Hindlimb muscle (tissue), 1 donor: Measurements from ENCODE around the gene USP6. TPM values are rescaled to one million over a fixed set of nuclear protein-coding genes. Genes with fewer than 3 reads are reported as not detected.
"Not testable (repeated sequence)": the region's sequence is repeated elsewhere in the genome, so short reads cannot be mapped to it uniquely, and the experiment has no call there.

Source experiments
- DNase-seq: peaks from one replicate; pipeline ENCODE4 v3.0.0-alpha.2; 2013
- polyA plus RNA-seq: library from polyadenylated mRNA; unstranded; fragments of 120-200 nt; gene quantifications from one replicate; pipeline ENCODE4 v1.2.1, GENCODE V29; 2013; ENCODE audit not compliant: insufficient read length

USP6 gene
- polyA plus RNA-seq, 1 donor, result 21.0 TPM

DNA sequence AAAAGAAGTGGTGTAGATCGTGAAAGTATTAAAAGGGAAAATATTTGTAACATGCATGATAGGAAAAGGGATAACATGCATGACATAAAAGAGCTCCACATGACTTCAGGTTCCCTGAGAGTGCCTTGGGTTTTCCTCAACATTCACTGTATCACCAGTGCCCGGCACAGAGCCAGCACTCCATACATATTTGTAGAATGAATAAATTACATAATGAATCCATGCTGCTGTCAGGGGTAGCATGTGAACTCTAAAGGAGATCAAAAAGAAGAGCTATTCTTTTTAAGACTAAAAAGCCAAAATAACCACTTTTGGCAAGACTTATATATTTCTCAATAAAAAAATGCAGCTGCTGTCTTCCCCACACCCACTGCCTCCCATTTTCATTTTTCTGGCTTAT, 78.5 kb downstream of the USP6 start:
- DNase-seq, result no peak

- DNase-seq, result no peak
These were observed 82.6 kb downstream of the USP6 start for GRCh38 chr17:5198472-5198871.

DNA sequence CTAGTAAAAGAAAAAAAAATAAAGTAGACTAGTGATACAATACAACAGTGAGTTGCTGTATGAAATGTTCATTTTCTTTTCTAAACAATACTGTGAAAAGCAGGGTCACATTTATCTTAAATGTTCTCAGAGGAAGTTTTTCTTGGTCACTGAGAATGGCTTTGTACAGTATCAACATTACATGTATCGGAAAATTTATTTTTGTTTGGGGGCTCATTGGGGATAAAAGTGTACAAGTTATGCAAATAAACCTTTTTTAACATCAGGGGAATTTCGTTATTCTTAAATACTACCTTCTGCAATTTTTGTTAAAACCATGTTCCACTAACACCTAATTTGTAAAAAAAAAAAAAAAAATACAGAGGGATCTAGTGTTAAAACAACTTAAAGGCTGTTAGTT, 84.5 kb downstream of the USP6 start:
- DNase-seq, result no peak

GRCh38 chr17:5201011-5201410, 85.2 kb downstream of the USP6 start:
- DNase-seq, result no peak

- DNase-seq, result no peak
These were observed 87.5 kb downstream of the USP6 start for GRCh38 chr17:5203178-5203907.

DNA sequence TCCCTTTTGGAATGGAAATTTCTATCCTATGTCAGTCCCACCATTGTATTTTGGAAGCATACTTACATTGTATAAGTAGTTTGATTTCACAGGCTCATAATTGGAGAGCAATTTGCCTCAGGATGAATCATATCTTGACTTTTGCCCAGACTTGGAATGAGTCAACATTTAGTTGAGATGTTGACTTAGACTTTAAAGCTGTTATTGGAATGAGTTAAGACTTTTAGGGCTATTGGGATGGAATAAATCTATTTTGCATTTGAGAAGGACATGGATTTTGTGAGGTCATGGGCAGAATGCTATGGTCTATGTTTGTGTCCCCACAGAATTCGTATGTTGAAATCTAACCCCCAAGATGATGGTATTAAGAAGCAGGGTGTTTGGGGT, 88.1 kb downstream of the USP6 start:
- no peak for DNase-seq

GRCh38 chr17:5209396-5209795, 93.6 kb downstream of the USP6 start:
- DNase-seq, result no peak

DNA sequence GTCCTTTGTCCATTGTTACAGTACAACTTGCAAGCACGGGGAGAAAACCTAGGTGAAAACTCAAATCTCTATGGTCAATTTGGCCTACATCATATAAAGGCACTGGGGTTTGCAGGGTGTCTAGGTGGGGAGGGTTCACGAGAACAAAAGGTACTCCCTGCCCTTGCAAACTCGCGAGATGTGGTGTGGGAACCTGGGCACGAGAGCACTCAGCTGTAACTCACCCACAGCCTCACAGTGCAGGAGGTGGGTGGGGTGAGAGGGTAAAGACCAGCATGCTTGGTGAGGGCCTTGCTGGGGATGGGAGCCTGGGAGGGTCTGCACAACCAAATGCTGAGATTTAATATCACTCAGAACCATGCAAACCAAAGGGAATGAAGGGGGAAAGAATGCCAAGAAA, 94.3 kb downstream of the USP6 start:
- DNase-seq, result no peak

DNA sequence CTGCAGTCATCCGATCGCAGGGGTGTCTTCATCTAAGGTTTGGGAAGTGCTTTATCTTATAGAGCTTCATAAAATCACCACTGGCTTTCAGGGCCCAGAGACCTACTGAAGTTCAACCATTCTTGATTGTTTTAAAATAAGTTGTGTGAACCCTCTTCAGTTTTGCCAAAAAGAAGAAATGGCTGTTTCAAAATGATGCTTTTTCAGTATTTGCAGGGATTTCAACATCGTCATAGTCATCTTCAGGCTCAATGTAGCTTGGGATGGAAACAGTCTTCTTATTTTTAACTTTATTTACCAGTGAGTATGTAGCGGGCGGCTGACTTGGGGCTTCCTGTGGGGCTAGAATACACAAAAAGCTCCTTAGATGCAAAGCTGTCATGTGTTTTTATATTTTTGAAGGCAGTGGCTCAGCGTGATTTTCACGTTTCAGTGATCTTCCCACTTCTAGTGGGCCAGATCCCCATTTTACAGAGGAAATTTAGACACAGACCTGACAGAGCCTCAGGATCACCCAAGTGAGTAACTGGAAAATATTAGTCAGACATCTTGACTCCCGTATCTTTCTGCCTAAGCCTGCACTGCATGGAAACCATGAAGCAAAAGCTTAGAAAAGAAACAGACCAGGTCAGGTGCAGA, 94.9 kb downstream of the USP6 start:
- DNase-seq, result no peak

DNA sequence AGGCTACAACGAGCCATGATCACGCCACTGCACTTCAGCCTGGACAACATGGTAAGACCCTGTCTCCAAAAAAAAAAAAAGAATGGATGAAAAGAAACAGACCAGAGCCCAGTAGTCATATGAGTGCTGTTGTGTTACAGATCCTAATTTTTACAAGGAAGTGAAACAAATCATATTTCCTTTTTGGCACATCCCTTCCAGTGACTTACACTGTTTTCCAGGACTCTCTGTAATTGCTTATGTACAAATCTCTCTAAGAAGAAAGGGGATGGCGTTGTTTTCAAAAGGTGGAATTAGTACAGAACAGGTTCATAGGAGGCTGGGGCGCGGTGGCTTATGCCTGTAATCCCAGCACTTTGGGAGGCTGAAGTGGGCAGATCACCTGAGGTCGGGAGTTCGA, 95.6 kb downstream of the USP6 start:
- no peak for DNase-seq

GRCh38 chr17:5217562-5217961, 101.7 kb downstream of the USP6 start:
- DNase-seq, result not testable (repeated sequence)

GRCh38 chr17:5219536-5219935, 103.7 kb downstream of the USP6 start:
- no peak for DNase-seq

- no peak for DNase-seq
These were observed 104.2 kb downstream of the USP6 start for GRCh38 chr17:5220074-5220473.

- not testable (repeated sequence) for DNase-seq
These were observed 106.1 kb downstream of the USP6 start for GRCh38 chr17:5221912-5222311.

Other genes starting within 250 kb of the USP6 start
- 1.5 TPM for gene C17orf107, start 216.5 kb upstream of the USP6 start, polyA plus RNA-seq
- 3.3 TPM for gene CHRNE, start 212.9 kb upstream of the USP6 start, polyA plus RNA-seq
- 0.88 TPM for gene GP1BA, start 183.8 kb upstream of the USP6 start, polyA plus RNA-seq
- 57.1 TPM for gene SLC25A11, start 176.0 kb upstream of the USP6 start, polyA plus RNA-seq
- gene RNF167, start 175.8 kb upstream of the USP6 start, polyA plus RNA-seq, result 75.2 TPM
- gene PFN1, start 167.5 kb upstream of the USP6 start, polyA plus RNA-seq, result 432 TPM
- 2,174 TPM for gene ENO3, start 164.9 kb upstream of the USP6 start, polyA plus RNA-seq
- 92.0 TPM for gene SPAG7, start 148.2 kb upstream of the USP6 start, polyA plus RNA-seq
- gene CAMTA2, start 128.4 kb upstream of the USP6 start, polyA plus RNA-seq, result 32.9 TPM
- 4.9 TPM for gene INCA1, start 118.5 kb upstream of the USP6 start, polyA plus RNA-seq
- gene KIF1C, start 118.1 kb upstream of the USP6 start, polyA plus RNA-seq, result 129 TPM
- gene SLC52A1, start 80.6 kb upstream of the USP6 start, polyA plus RNA-seq, result not detected
- 11.6 TPM for gene ZFP3, start 37.6 kb upstream of the USP6 start, polyA plus RNA-seq
- 11.1 TPM for gene ZNF232, start 4.2 kb upstream of the USP6 start, polyA plus RNA-seq
- 9.0 TPM for gene ZNF594, start 75.8 kb downstream of the USP6 start, polyA plus RNA-seq
- gene SCIMP, start 118.8 kb downstream of the USP6 start, polyA plus RNA-seq, result 1.6 TPM
- gene RABEP1, start 166.3 kb downstream of the USP6 start, polyA plus RNA-seq, result 47.7 TPM